GM19468 (cell line): ENCODE measurements around the gene RAD51B.
"Not testable (repeated sequence)": the region's sequence is repeated elsewhere in the genome, so short reads cannot be mapped to it uniquely, and the experiment has no call there.

Experiments
- ATAC-seq: cut with Tn5 transposase; IDR thresholded peaks from one replicate; pipeline ENCODE4 v1.9.1; 2021; ENCODE audit warnings: mild to moderate bottlenecking, moderate library complexity, moderate number of reproducible peaks; ENCODE audit not compliant: unreplicated experiment; ENCODE audit errors: extremely low read depth

RAD51B gene

DNA sequence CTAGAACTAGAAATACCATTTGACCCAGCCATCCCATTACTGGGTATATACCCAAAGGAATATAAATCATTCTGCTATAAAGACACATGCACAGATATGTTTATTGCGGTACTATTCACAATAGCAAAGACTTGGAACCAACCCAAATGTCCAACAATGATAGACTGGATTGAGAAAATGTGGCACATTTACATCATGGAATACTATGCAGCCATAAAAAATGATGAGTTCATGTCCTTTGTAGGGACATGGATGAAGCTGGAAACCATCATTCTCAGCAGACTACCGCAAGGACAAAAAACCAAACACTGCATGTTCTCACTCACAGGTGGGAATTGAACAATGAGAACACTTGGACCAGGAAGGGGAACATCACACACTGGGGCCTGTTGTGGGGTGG is 229.2 kb downstream of the RAD51B start:
- not testable (repeated sequence) for ATAC-seq

DNA sequence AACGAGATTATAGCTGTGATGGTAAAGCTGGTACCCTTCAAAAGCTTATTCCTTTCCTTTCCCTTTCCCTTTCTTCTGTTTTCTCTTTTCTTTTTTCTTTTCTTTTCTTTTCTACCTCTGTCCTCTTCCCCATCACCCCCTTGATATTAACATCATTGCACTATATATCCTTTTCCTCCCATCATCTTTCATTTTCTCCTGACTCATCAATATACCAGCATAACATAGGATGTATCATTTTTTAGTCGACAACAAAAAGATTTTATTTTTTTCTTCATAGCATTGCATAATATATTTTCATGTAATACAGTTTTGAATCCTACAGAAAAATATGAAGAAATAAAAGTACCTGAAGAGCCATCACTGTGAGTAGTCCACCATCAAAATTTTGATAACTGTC is 230.6 kb downstream of the RAD51B start:
- no peak for ATAC-seq

DNA sequence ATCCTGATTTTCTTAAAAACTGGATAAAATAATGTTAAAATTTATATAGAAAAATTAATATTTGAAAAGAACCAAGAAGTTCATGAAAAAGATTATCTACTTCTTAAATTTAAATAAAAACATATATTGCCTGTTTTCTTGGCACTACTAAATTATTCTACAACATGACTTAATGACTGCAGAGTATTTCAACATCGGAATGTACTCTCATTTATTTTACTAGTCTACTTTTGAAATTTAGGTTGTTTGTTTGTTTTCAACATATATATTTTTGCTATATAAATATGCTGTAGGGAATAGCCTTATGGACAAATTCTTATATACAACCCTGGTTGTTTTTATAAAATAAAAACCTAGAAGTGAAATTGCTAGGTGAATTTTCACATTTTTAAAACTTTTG is 231.6 kb downstream of the RAD51B start:
- no peak for ATAC-seq

DNA sequence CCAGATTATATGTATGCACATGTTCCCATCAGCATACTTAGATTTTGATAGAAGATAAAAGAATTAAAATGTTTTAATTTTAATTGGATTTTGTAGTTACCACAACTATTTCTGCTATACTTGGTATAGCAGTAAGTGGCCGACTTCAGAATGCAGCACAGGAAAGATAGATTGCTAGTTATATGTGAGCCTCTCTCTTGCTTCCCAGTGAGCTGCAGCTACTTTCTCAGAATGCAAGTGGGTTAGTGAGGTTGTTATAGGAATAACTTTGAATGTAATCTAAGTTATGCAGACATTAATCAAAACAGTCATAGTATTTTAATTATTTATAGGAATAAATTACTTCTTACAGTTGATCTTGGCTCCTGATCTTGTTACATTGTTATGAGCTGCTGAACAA is 240.6 kb downstream of the RAD51B start:
- ATAC-seq: no peak

DNA sequence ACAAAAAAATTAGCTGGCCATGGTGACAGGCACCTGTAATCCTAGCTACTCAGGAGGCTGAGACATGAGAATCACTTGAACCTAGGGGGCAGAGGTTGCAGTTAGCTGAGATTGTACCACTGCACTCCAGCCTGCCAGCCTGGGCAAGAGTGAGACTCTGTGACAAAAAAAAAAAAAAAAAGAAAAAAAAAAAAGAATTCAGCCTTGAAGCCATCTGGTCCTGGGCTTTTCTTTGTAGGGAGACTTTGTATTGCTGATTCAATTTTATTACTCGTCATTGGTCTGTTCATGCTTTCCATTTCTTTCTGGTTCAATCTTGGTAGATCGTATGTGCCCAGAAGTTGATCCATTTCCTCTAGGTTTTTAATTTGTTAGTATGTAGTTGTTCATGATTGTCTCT is 243.1 kb downstream of the RAD51B start:
- no peak for ATAC-seq

DNA sequence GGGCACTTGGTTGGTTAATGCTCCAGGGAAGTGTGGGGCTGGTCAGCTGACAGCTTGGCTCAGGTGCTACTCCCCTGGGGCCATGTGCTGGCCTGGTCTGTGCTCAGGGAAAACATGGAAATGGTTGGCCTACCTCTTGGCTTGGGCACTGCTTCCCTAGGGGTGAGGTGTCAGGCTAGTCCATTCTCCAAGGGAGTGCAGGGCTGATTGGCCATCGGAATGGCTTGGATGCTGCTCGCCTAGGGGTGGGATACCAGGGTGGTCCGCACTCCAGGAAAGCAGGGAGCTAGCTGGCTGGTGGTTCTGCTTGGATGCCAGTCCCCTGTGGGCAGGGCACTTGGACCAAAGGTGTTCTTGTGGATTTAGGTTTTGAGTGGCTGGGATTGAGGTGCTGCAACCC is 245.7 kb downstream of the RAD51B start:
- ATAC-seq: no peak

DNA sequence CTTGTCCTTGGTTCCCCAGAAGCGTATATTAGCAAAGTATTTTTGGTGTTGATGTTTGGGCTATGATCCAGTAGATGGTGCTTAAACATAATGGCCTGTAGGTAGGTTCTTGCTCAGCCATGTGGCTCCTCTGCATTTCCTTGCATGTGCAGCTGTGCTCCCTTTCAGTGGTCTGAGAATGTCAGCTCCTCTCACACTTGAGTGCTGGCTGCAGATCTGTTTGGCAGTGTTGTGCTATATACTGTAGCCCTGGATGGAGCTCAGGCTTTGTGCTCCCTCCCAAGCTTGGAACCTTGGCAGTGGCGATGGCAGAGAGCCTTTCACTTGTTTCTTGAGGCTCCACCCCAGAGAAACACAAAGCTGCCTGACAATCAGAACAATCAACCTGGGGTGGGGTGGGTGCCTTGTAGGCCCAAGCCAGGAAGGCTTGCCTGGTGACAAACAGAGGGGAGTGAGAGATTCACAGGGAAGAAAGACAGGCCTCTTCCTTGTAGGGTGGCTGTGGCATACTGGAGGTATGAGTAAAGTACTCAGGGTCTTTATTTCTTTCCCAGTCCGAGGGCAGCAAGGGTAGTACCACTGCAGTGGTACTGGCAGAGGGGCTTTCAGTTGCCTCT is 255.3 kb downstream of the RAD51B start:
- ATAC-seq: no peak

DNA sequence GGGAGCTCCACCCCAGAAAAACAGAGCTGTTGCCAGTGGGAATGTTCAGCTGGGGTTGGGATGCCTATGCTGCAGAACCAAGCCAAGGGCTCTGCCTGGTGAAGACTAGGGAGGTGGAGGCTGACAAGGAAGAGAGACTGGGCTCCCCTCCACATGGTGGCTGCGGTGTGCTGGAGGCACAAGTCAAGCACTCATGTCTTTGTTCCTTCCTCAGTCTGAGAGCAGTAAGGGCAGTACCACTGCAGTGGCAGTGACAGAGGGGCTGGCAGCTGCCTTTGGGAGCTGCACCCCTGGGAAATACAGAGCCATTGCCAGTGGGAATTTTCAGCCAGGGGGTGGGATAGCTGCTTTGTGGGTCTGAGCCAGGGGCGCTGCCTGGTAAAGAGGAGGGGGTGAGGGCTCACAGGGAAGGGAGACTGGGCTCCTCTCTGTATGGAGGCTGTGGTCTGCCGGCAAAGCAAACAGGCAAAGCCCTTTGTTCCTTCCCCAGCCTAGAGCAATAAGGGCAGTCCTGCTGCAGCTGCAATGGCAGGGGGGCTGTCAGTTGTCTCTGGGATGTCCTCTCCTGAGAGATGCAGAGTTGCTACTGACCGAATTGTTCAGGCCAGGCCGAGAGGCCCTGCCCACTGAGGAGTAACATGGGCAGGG is 255.9 kb downstream of the RAD51B start:
- ATAC-seq: no peak

DNA sequence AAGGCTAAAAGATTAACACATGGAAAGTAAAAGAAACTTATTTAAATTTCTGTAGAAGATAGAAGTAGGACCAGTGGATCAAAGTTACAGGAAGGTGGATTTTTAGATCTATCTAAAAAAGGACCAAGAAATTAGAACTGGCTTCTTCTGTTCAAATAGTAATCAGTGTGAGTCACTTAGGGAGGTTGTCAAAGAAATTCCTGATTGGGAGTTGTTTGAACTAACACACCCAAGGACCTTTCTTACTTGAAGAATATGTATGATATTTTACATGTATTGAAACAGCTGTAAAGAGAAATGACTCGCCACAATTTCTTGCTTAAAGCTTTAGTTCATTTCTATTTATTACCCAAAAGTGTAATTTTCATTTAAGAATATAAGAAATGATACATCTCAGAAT is 256.9 kb downstream of the RAD51B start:
- ATAC-seq: no peak

DNA sequence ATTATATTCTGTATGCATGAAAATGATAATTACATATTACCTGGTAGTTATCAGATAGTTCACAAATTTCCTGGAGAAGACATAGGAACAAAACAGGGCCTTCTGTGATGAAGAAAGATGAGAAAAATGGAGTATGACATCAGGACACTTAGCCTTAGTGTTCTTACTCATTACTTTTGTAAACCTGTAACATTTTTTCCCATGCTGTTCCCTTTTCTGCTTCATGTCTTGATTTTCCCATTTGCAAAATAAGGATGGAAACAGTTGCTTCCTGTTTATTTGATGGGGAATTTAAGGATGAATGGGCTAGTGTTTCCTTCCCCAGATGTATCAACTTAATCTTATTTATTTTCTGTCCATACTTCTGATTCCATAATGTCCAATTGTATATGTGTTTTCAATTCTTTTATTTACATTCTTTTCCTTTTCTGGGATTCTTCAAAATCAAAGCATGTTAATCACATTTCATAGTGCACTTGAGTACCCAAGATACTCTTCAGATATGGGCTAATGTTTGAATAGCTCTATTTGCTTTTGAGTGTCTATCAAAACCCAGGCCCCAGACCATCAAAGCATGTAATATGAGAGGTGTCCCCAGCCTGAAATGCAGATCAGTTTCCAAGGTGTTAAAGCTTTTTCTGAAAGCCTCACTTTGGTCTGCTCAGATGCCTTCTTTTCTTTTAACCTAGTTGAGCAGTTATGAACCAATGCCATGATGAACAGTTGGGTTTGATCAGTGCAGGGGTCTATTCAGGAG is 260.5 kb downstream of the RAD51B start:
- ATAC-seq: no peak

DNA sequence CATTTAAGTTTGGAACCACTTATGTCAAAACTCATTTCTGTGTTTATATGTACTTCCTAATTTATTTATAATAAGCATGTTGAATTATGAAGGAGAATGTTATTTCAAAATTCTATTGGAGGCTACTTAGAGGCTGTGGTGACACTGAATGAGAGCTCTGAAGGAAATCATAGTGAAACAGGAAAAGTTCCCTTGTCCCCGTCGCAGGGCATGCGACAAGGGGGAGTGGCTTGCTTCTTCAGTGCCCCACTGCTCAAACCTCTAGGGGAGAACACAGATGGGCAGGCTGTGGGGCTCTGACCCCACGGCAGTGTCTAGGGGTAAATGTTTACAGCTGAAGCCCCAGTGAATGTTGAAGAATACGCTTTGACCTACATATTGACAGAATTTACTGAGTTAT is 261.9 kb downstream of the RAD51B start:
- ATAC-seq: no peak

DNA sequence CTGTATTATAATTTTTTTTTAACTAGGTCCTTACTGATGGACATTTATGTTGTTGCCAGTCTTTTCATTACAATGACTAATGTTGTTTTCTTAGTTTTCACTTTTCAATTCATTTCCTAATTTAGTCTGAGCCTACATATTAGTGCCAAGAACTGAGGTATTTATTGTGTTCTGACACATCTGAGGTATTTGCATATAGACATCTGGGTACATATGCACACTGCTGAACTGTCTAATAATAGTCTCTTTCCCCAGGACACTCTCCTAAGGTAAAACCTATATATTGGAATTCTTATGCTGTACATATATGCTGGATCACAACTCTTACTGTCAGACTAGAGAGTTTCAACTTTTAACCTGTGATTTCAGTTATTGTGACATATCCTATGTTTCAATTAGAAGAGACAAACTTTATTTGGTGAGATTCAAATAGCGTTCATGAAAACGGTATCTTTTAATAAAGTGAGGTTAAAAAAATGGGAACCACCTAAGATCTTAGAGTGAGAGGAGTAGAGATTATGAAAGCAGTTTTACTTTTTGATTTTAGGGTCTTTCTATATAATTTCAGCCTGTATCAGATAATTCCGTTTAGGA is 263.2 kb downstream of the RAD51B start:
- ATAC-seq: no peak

DNA sequence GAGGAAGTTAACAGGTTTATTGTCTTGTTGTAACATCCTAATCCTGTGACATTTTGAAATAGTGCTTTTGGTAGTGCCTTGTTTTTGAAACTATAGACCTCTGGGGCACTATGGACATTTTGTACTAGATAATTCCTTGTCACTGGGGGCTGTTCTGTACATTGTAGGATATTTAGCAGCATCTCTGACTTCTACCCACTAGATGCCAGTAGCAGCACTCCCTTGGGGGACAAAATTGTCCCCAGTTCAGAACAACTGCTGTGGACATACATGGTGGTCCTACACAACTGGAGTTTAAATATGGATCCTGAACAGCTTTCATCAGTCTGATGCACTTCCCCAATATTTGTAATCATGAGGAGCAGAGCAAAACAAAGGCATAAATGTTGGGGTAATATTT is 264.7 kb downstream of the RAD51B start:
- ATAC-seq: no peak

DNA sequence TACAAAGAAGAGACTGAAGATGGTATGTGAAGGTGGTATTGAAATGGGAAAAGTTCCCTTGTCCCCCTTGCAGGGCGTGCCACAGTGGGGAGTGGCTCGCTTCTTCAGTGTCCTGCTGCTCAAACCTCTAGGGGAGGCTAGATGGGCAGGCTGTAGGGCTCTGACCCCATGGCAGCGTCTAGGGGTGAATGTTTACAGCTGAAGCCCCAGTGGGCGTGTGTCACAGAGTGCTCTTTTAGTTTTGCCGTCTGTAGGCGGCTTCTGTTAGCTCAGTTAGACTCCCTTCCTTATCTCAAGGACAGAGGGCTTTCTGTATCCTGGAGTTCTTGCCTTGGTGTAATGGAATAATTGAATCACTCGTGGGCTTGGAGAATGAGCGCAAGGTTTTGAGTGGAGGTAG is 266.2 kb downstream of the RAD51B start:
- ATAC-seq: no peak

DNA sequence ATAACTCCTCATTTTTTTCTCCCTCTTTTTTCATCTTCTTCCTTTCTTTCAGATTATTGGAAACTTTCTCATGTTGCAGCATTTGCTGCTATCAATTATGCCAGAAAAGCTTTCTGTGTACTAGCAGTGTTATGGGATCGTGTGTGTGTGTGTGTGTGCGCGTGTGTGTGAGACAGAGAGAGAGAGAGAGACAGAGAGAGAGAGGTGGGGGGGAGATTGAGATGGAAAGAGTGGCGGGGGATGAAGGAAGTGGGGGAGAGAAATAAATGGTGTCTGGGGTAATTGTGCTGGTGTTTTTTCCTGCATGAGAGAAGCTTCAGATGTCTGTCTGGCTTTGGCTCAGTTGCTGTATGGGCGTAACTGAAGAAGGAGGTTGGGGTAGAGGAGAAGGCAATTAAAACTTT is 268.9 kb downstream of the RAD51B start:
- no peak for ATAC-seq

DNA sequence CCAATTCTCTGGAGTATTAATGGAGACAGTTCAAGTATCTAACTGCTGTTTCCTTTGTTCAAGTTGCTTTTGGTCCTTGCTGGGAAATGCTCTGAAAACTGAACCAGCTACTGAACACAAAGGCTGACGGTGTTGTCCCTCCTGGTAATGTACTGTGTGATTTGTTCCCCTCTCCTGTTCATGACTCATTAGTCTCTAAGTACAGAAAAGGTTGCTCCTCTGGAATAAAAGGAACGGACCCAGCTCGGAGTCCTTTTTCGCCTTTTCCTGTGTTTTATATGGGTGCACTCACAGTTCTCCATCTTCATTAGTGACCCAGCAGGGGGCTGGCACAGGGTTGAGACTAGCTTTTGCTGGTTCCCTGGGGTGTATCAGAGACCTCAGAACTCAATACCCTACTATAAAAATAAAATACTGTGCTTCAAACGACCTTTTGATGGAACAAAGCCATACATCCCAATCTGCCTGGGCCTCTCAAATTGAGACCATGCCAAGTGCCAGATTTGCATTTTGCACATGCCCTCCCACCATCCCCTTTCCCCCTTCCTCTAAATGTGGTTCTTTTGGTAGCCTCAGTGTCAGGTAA is 269.7 kb downstream of the RAD51B start:
- no peak for ATAC-seq

DNA sequence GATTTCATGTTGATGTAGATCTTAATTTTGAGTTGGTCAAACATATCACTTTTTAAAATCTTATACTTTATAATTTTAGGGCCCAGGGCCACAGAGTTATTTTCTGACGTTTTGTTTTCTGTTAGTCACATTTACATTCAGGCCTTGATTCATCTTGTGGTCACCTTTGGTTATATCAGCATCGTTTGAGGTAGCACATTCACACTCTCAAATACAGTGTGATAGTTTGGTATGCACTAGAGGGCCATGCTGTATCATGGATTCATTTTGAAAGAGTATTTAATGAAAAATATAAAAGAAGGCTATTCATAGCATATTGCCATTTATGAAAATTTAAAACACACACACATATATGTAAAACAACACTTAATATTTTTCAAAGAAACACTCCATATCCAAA is 274.6 kb downstream of the RAD51B start:
- ATAC-seq: no peak

DNA sequence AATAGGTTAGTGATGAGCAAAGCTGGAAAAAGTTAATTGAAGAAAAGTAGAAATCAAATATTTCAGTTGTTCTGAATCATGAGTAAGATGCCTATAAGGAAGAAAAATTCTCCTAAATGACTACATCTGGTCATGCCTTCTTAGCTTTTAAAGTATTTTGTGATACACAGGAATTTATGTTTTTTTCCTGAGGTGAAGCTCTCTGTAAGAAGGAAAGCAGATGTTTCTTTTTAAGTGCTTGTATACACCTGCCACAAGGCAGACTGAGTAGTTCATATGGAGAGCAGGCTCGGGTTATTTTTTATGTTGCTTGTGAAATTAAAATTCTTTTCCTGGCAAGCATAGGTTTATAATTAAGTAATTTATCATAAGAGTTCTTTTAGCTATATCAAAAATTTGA is 275.2 kb downstream of the RAD51B start:
- ATAC-seq: no peak

DNA sequence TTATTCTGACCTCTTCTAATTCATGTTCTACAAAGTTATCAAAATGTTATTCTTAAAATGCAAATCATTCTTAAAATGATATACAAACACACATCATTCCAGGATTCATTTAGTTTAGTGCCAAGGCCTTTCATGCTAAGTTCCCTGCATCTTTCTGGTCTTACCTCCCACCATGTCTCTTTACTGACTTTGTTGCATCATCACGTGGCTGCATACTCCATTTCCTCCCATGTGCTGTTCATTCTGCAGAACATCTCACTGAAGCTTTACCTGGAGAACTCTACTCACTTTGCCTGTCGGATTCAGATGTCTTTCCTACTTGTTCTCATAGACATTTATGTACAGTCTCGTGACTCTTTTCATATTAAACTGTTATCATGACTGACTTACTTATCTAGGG is 278.1 kb downstream of the RAD51B start:
- no peak for ATAC-seq

DNA sequence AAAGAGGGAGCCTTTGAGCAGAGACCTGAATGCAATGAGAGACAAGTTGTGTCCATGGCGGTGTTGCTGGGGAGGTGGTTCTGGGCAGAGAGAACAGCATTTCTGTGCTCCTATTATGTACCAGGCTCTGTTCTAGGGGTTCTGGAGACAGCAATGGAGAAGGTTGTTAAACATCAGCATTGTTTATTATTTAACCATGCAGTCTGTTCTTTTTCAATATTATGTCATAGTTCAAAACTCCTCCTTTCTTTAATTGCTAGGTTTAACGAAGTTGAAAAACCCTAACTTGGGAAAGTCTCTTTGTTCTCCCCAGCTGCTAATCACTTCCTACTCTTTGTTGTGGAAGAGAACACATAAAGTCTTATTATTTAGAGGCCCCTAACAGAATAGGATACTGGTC is 279.3 kb downstream of the RAD51B start:
- no peak for ATAC-seq

DNA sequence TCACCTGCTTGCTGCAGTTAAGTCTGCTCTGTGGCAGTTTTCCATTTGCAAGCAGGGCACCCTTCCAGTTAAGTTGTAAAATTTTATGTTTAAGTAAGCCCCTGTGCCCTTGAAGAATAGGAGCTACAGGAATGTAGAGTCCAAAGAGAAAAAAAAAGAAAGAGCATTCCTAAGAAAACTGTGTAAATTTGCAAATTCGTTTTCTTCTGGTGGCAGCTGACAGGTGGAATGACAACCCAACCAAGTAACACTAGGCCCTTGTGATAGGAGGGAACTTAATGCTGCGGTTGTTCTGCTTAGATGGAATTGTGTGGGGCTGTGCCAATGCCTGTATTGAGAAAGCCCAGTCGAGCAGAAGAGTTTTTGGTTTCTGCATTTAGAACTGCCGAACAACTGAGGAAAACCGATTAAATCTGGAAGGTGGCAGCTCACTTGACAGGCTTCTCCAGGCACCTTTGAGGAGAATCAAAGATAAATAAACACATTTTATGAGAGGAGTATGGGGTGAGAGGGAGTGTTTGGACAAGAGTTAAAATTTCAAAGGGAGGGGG is 280.0 kb downstream of the RAD51B start:
- ATAC-seq: no peak
